CD4-positive, CD25-positive, alpha-beta regulatory T cell (primary cell): ENCODE measurements around the gene UNK. TPM values are rescaled to one million over a fixed set of nuclear protein-coding genes. Genes with fewer than 3 reads are reported as not detected.

ENCODE experiments used
- ATAC-seq, 2 donors: fragments of 150-1000 bp; cut with Tn5 transposase; one replicate each; pipeline ENCODE4 v1.10.0; 2021; ENCODE audit warnings: low read depth in 2 of 2, moderate number of reproducible peaks in 2 of 2, moderate library complexity in 1 of 2
- DNase-seq, 3 donors: peaks; one replicate each; pipeline versions ENCODE4 v3.0.0 to v3.0.0-alpha.2; 2012 to 2022; ENCODE audit warnings: mixed read lengths in 1 of 3
- H3K27ac ChIP-seq: one replicate; pipeline ENCODE4 v1.7.0; 2013; ENCODE audit warnings: mild to moderate bottlenecking, low read length; ENCODE audit not compliant: insufficient read depth, poor library complexity, severe bottlenecking
- H3K27me3 ChIP-seq: one replicate; pipeline ENCODE4 v1.7.0; 2013; ENCODE audit warnings: low read length; ENCODE audit not compliant: control insufficient read depth, insufficient read depth
- H3K36me3 ChIP-seq: one replicate; pipeline ENCODE4 v1.7.0; 2013; ENCODE audit warnings: mild to moderate bottlenecking, low read length, moderate library complexity; ENCODE audit not compliant: control insufficient read depth, insufficient read depth
- H3K4me1 ChIP-seq: 2 replicates; pipeline ENCODE4 v1.7.0; 2013; ENCODE audit warnings: mild to moderate bottlenecking, low read length; ENCODE audit not compliant: insufficient read depth, control insufficient read depth, poor library complexity, severe bottlenecking
- H3K4me3 ChIP-seq: one replicate; pipeline ENCODE4 v1.7.0; 2013; ENCODE audit warnings: low read depth, mild to moderate bottlenecking, low read length, moderate library complexity
- H3K9me3 ChIP-seq, 2 experiments: 1 replicate in 1 of 2; 2 replicates in 1 of 2; pipeline ENCODE4 v1.7.0; 2013; ENCODE audit warnings: low read length in 2 of 2, mild to moderate bottlenecking in 1 of 2, moderate library complexity in 1 of 2; ENCODE audit not compliant: control insufficient read depth in 2 of 2
- H3K27ac Mint-ChIP-seq, 3 donors: one replicate each; pipeline ENCODE4 v1.8.0; 2020 to 2022; ENCODE audit warnings: mild to moderate bottlenecking in 3 of 3, mixed read lengths in 3 of 3, moderate library complexity in 2 of 3
- H3K27me3 Mint-ChIP-seq: one replicate; pipeline ENCODE4 v1.8.0; 2022; ENCODE audit warnings: mild to moderate bottlenecking, mixed read lengths
- H3K36me3 Mint-ChIP-seq: one replicate; pipeline ENCODE4 v1.8.0; 2020; ENCODE audit warnings: mixed read lengths
- H3K4me1 Mint-ChIP-seq, 4 donors: one replicate each; pipeline ENCODE4 v1.8.0; 2020 to 2022; ENCODE audit warnings: mixed read lengths in 4 of 4, mild to moderate bottlenecking in 1 of 4
- H3K4me3 Mint-ChIP-seq, 4 donors: one replicate each; pipeline ENCODE4 v1.8.0; 2020 to 2022; ENCODE audit warnings: mild to moderate bottlenecking in 4 of 4, mixed read lengths in 4 of 4, moderate library complexity in 3 of 4
- H3K9me3 Mint-ChIP-seq, 7 donors: one replicate each; pipeline ENCODE4 v1.8.0; 2020 to 2022; ENCODE audit warnings: mixed read lengths in 7 of 7, mild to moderate bottlenecking in 3 of 7, moderate library complexity in 2 of 7
- polyA plus RNA-seq, 4 donors: library from polyadenylated mRNA; unstranded; fragments of 300-500 nt; fragmentation: Illumina TruSeq; gene quantifications; one replicate each; pipeline ENCODE4 v1.2.3, GENCODE V29; 2021
- total RNA-seq: library from RNA; stranded (reverse); gene quantifications from one replicate; pipeline ENCODE4 v1.2.3, GENCODE V29; 2022

Gene UNK
- total and polyA plus RNA-seq, 5 donors from 2014 or later, result 15.3 to 33.9 (median 24.2) TPM

DNA sequence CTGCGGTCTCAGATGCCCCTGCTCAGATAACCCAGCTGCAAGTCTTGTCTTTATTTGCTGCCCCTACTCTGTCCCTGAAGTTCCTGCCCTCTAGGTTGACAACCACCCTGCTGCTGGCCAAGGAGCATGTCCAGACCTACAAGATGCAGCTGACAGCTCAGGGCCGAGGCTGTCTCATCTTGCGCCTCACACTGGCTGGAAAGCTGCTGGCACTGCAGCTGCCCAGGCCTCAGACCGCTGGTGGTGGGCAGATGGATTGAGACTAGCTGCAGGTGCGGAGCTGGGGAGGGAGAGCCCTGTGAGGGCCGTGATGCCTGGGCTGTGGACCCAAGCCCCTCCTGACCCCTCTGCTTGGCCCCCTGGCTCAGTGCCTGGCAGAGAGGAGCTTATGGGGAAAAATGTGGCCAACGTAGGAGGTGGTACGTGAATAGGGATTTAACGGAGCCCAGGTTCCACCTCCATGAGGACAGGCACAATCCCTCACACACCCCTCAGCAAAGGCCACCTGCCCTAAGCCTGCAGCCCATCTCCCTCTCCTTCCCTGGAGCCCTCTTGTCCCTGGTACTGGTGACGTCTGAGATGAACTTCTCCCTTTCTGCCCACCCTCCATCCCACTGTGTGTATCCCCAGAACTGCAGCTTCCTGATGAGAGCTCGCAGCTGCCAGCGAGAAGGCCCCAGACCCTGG is 11.3 kb upstream of the UNK start:
- Histone ChIP-seq H3K4me1 (peaks cover 28% of the 10 kb centered on the region), H3K9me3 (no peaks in the 10 kb centered on the region), H3K4me3 (no peak overlapping the region), H3K27me3 (no peaks in the 10 kb centered on the region), H3K27ac (no peak overlapping the region), H3K36me3 (peaks cover 22% of the 10 kb centered on the region)
- H3K9me3 Mint-ChIP-seq, result no peaks in the 10 kb centered on the region
- no peak overlapping the region for H3K27ac Mint-ChIP-seq
- peak overlapping the region in 1 of 4 donors; percentile 4 for H3K4me3 Mint-ChIP-seq
- H3K36me3 Mint-ChIP-seq, result peaks cover 23% of the 10 kb centered on the region
- peaks cover 12 to 33% (median 21%) of the 10 kb centered on the region in 4 donors for H3K4me1 Mint-ChIP-seq
- ATAC-seq (no peak), DNase-seq (no peak)
- peaks cover 3% of the 10 kb centered on the region for H3K27me3 Mint-ChIP-seq

- Histone ChIP-seq H3K36me3 (peaks cover 29% of the 10 kb centered on the region), H3K27me3 (no peaks in the 10 kb centered on the region), H3K9me3 (no peaks in the 10 kb centered on the region), H3K27ac (no peak overlapping the region), H3K4me3 (no peak overlapping the region), H3K4me1 (peaks cover 30% of the 10 kb centered on the region)
- peaks cover 12 to 37% (median 25%) of the 10 kb centered on the region in 4 donors for H3K4me1 Mint-ChIP-seq
- DNase-seq (no peak), ATAC-seq (peak; percentile 2 to 4)
- peak overlapping the region in 1 of 3 donors; percentile 69 for H3K27ac Mint-ChIP-seq
- peak overlapping the region in 3 of 4 donors; percentile 4 to 81 (median 36) for H3K4me3 Mint-ChIP-seq
- H3K9me3 Mint-ChIP-seq, result no peaks in the 10 kb centered on the region
- H3K27me3 Mint-ChIP-seq, result no peaks in the 10 kb centered on the region
- H3K36me3 Mint-ChIP-seq, result peaks cover 29% of the 10 kb centered on the region
These were observed 10.7 kb upstream of the UNK start for GRCh38 chr17:75773808-75774470.

DNA sequence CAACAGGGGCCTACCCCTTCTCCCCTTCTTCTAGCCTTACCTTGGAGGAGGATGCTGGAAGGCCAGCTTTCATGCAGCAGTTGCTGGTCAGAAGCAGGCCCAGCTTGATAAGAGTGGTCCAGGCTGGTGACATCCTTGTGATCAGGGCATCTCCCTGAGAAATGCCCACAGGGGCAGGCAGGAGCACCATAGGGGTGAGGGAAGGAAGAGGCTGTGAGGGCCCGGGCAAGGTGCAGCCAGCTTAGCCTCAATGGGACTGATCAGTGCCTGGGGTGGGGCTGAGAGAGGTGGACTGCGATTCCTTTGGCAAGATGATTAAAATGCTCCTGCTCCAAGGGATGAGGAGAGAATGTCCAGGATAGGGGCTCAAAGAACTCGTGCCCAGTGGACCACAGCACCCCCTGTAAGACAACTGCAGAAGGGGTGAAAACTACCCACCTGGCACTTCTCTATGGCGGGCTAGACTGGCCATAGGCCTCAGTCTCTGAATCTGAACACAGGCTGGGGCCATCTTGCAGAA is 10.1 kb upstream of the UNK start:
- Histone ChIP-seq H3K4me3 (no peak overlapping the region), H3K27me3 (no peaks in the 10 kb centered on the region), H3K27ac (no peak overlapping the region), H3K36me3 (peaks cover 29% of the 10 kb centered on the region), H3K9me3 (no peaks in the 10 kb centered on the region), H3K4me1 (peaks cover 30% of the 10 kb centered on the region)
- H3K9me3 Mint-ChIP-seq, result peaks cover 0 to under 1% (median 0%) of the 10 kb centered on the region in 7 donors
- peaks cover 31% of the 10 kb centered on the region for H3K36me3 Mint-ChIP-seq
- H3K27me3 Mint-ChIP-seq, result peaks cover 2% of the 10 kb centered on the region
- H3K4me1 Mint-ChIP-seq, result peaks cover 13 to 37% (median 26%) of the 10 kb centered on the region in 4 donors
- DNase-seq (no peak), ATAC-seq (peak; percentile 0 to 2)
- H3K27ac Mint-ChIP-seq, result peak overlapping the region in 1 of 3 donors; percentile 76
- H3K4me3 Mint-ChIP-seq, result peak overlapping the region in 2 of 4 donors; percentile 65 to 81

- no peak overlapping the region for H3K4me3 ChIP-seq
- H3K27ac Mint-ChIP-seq, result peak overlapping the region in 1 of 3 donors; percentile 93
- H3K27me3 Mint-ChIP-seq, result peaks cover 6% of the 10 kb centered on the region
- H3K4me1 ChIP-seq, result peaks cover 33% of the 10 kb centered on the region
- H3K4me1 Mint-ChIP-seq, result peaks cover 19 to 43% (median 31%) of the 10 kb centered on the region in 4 donors
- DNase-seq, result peak in 1 of 3 donors; percentile 34
- H3K9me3 ChIP-seq, result no peaks in the 10 kb centered on the region
- no peak overlapping the region for H3K27ac ChIP-seq
- peaks cover 29% of the 10 kb centered on the region for H3K36me3 ChIP-seq
- H3K27me3 ChIP-seq, result no peaks in the 10 kb centered on the region
- ATAC-seq, result no peak
- peak overlapping the region in 3 of 4 donors; percentile 81 to 96 (median 83) for H3K4me3 Mint-ChIP-seq
- H3K36me3 Mint-ChIP-seq, result peaks cover 33% of the 10 kb centered on the region
- H3K9me3 Mint-ChIP-seq, result peaks cover 0 to 3% (median 2%) of the 10 kb centered on the region in 7 donors
These were observed 9.5 kb upstream of the UNK start for GRCh38 chr17:75774991-75775668.

DNA sequence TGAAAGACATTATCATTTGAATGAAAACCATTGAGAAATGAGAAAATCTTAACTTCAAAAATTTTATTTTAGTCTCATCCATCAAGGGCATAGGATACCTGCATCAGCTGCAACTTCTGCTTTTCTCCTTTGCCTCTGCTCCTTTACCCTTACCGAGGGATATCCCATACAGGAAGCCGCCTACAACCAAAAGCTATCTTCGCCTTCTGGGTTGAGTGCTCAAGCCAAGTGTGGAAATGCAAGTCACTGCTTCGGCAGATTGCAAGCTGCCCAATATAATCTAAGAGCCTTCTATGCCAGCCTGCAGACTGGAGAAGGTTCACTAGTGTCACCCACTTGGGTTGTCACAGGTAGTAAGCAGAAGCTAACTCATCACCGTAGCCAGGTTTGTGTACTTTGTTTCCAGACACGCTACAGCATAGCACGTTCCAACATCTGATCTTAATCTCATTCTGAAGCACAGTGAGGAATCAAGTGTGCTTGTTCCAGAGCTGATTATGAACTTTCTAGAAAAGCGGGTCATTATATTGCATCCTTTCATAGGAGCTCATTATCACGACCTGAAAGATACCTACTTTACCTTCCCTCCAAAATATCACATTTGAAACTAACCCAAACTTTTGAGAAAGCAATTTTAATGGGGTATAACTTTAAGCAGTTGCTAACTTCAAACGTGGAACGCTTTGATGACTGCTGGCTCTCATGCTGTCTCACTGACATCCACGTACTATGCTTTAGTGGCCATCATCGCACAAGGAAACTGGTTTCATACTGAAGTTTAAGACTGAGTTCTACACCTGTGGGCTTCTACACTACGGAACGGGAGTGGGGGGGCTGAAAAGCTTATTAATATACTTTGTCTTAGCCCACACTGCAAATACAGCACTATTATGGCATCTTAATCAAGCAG is 8.0 kb upstream of the UNK start:
- DNase-seq, result peak in 2 of 3 donors; percentile 37 to 39
- peaks cover 33% of the 10 kb centered on the region for H3K36me3 Mint-ChIP-seq
- peaks cover 19 to 47% (median 31%) of the 10 kb centered on the region in 4 donors for H3K4me1 Mint-ChIP-seq

DNA sequence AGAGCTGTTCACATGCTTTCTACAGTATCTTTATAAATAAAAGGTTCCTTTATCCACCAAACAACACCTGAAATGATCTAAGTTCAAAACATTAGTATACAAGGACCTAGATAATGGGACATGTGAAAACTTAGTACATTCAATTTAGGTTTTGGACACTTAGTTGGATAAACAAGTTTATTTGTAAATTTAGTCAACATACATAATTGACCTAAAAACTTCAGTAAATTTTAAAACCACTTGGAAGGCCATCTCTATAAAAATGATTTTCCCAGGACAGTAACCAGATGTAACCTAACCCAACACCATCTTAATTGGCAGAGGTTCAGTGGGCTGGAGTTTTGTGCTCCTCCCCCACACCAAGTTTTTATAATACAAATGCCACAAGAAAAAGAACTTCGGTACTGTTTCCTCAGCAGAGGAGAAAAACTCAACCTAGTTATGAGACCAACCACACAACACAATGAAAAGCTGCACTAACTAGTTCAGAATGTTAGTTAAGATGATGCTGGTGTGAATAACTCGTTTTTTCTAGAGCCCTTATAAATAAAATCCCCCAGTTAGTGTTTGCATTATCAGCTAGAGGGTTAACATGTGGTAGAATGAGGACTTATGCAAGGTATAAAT is 7.2 kb upstream of the UNK start:
- Histone ChIP-seq H3K27me3 (no peaks in the 10 kb centered on the region), H3K27ac (peak overlapping the region; percentile 99), H3K36me3 (peaks cover 29% of the 10 kb centered on the region), H3K4me1 (peaks cover 38% of the 10 kb centered on the region), H3K4me3 (peak overlapping the region; percentile 92), H3K9me3 (no peaks in the 10 kb centered on the region)
- ATAC-seq (no peak), DNase-seq (no peak)
- peak overlapping the region; percentile 95 to 98 (median 96) for H3K4me3 Mint-ChIP-seq
- H3K4me1 Mint-ChIP-seq, result peaks cover 19 to 47% (median 31%) of the 10 kb centered on the region in 4 donors
- peaks cover 0 to 3% (median 2%) of the 10 kb centered on the region in 7 donors for H3K9me3 Mint-ChIP-seq
- peak overlapping the region in 2 of 3 donors; percentile 77 to 95 for H3K27ac Mint-ChIP-seq
- peaks cover 33% of the 10 kb centered on the region for H3K36me3 Mint-ChIP-seq
- H3K27me3 Mint-ChIP-seq, result peaks cover 6% of the 10 kb centered on the region

More for the DNA sequence above, 8.0 kb upstream of the UNK start:
- Histone ChIP-seq H3K4me1 (peaks cover 36% of the 10 kb centered on the region), H3K4me3 (peak overlapping the region; percentile 92), H3K36me3 (peaks cover 29% of the 10 kb centered on the region), H3K9me3 (no peaks in the 10 kb centered on the region), H3K27me3 (no peaks in the 10 kb centered on the region), H3K27ac (peak overlapping the region; percentile 99)
- peak overlapping the region; percentile 95 to 98 (median 96) for H3K4me3 Mint-ChIP-seq
- no peak for ATAC-seq
- H3K27me3 Mint-ChIP-seq, result peaks cover 6% of the 10 kb centered on the region
- H3K9me3 Mint-ChIP-seq, result peaks cover 0 to 3% (median 2%) of the 10 kb centered on the region in 7 donors
- peak overlapping the region; percentile 68 to 95 (median 71) for H3K27ac Mint-ChIP-seq
